C4-2B (cell line): ENCODE results near the gene PPFIBP1.

Source experiments
- H3K27ac ChIP-seq: fragments of 450-650 bp; 2 replicates; pipeline ENCODE4 v1.5.1; 2017
- CTCF ChIP-seq: fragments of 450-650 bp; conservative IDR thresholded peaks from 2 replicates; pipeline ENCODE4 v1.5.1; 2017; ENCODE audit warnings: mild to moderate bottlenecking
- ZFX ChIP-seq: fragments of 450-650 bp; IDR thresholded peaks from 2 replicates; pipeline ENCODE4 v1.6.1; 2017

The PPFIBP1 gene

GRCh38 chr12:27531896-27532295, 7.9 kb downstream of the PPFIBP1 start:
- H3K27ac ChIP-seq = no peak overlapping the region
- TF ChIP-seq CTCF = no peak
- TF ChIP-seq ZFX = no peak

GRCh38 chr12:27534060-27534764, 10.2 kb downstream of the PPFIBP1 start:
- H3K27ac ChIP-seq = no peak overlapping the region
- no peak for TF ChIP-seq ZFX
- TF ChIP-seq CTCF = no peak

GRCh38 chr12:27534765-27535161, 10.8 kb downstream of the PPFIBP1 start:
- TF ChIP-seq CTCF (no peak), ZFX (no peak)

GRCh38 chr12:27535318-27535717, 11.3 kb downstream of the PPFIBP1 start:
- no peak overlapping the region for H3K27ac ChIP-seq
- TF ChIP-seq ZFX (no peak), CTCF (no peak)

More at GRCh38 chr12:27534765-27535161, 10.8 kb downstream of the PPFIBP1 start:
- no peak overlapping the region for H3K27ac ChIP-seq

- no peak for TF ChIP-seq CTCF
- no peak for TF ChIP-seq ZFX
- peak overlapping the region; percentile 71; the same call in 1 of the 2 replicates for H3K27ac ChIP-seq
These were observed 14.1 kb downstream of the PPFIBP1 start for GRCh38 chr12:27537855-27538675.

GRCh38 chr12:27539191-27539631, 15.2 kb downstream of the PPFIBP1 start:
- TF ChIP-seq ZFX = no peak
- no peak for TF ChIP-seq CTCF
- peak overlapping the region; percentile 71; the same call in 1 of the 2 replicates for H3K27ac ChIP-seq
